ENCODE measurements around the gene PTPRA. TPM values are rescaled to one million over a fixed set of nuclear protein-coding genes. Genes with fewer than 3 reads are reported as not detected.

Gene PTPRA
- total RNA-seq, 1 donor from 2014 or later: 67.0 TPM

- no peak for DNase-seq (ENCODE audit: low spot score in 2 of 2, unreplicated experiment in 2 of 2)
- Mint-ChIP-seq H3K4me1 (peaks cover 6% of the 10 kb centered on the region), H3K9me3 (no peaks in the 10 kb centered on the region), H3K36me3 (peaks cover 3% of the 10 kb centered on the region), H3K27me3 (ENCODE audit: low read depth) (no peaks in the 10 kb centered on the region), H3K4me3 (no peak overlapping the region), H3K27ac (no peak overlapping the region)
- no peak for TF ChIP-seq CTCF (IDR thresholded peaks at IDR 0.05; ENCODE audit: unreplicated experiment)
Measured at GRCh38 chr20:2883726-2884637, 10.7 kb downstream of the PTPRA start.

GRCh38 chr20:2887715-2888114 is 14.4 kb downstream of the PTPRA start:
- no peak for DNase-seq (ENCODE audit: low spot score in 2 of 2, unreplicated experiment in 2 of 2)

GRCh38 chr20:2888224-2888955 is 15.1 kb downstream of the PTPRA start:
- Mint-ChIP-seq H3K36me3 (peaks cover 3% of the 10 kb centered on the region), H3K27ac (peak overlapping the region; percentile 59), H3K27me3 (ENCODE audit: low read depth) (no peaks in the 10 kb centered on the region), H3K4me1 (peaks cover 22% of the 10 kb centered on the region), H3K4me3 (no peak overlapping the region), H3K9me3 (no peaks in the 10 kb centered on the region)
- DNase-seq (ENCODE audit: low spot score in 2 of 2, unreplicated experiment in 2 of 2): no peak
- TF ChIP-seq CTCF (IDR thresholded peaks at IDR 0.05; ENCODE audit: unreplicated experiment): no peak

More at GRCh38 chr20:2887715-2888114, 14.4 kb downstream of the PTPRA start:
- Mint-ChIP-seq H3K27me3 (ENCODE audit: low read depth) (no peaks in the 10 kb centered on the region), H3K9me3 (no peaks in the 10 kb centered on the region), H3K4me1 (peaks cover 22% of the 10 kb centered on the region), H3K36me3 (peaks cover 3% of the 10 kb centered on the region), H3K27ac (no peak overlapping the region), H3K4me3 (no peak overlapping the region)
- TF ChIP-seq CTCF (IDR thresholded peaks at IDR 0.05; ENCODE audit: unreplicated experiment): no peak

- Mint-ChIP-seq H3K4me3 (no peak overlapping the region), H3K4me1 (peaks cover 22% of the 10 kb centered on the region), H3K27me3 (ENCODE audit: low read depth) (no peaks in the 10 kb centered on the region), H3K9me3 (no peaks in the 10 kb centered on the region), H3K36me3 (peaks cover 1% of the 10 kb centered on the region), H3K27ac (peak overlapping the region; percentile 39)
- TF ChIP-seq CTCF (IDR thresholded peaks at IDR 0.05; ENCODE audit: unreplicated experiment): no peak
- DNase-seq (ENCODE audit: low spot score in 2 of 2, unreplicated experiment in 2 of 2): no peak
Measured at GRCh38 chr20:2889209-2889608, 15.9 kb downstream of the PTPRA start.

GRCh38 chr20:2889797-2890196 is 16.5 kb downstream of the PTPRA start:
- no peaks in the 10 kb centered on the region for H3K9me3 Mint-ChIP-seq
- no peak for TF ChIP-seq CTCF (IDR thresholded peaks at IDR 0.05; ENCODE audit: unreplicated experiment)
- no peak overlapping the region for H3K27ac Mint-ChIP-seq
- no peak overlapping the region for H3K4me3 Mint-ChIP-seq
- H3K27me3 Mint-ChIP-seq (ENCODE audit: low read depth): no peaks in the 10 kb centered on the region
- H3K36me3 Mint-ChIP-seq: peaks cover 4% of the 10 kb centered on the region
- peaks cover 22% of the 10 kb centered on the region for H3K4me1 Mint-ChIP-seq
- DNase-seq (ENCODE audit: low spot score in 2 of 2, unreplicated experiment in 2 of 2): no peak

Measured in mesothelial cell of epicardium (in vitro differentiated cells).